Sigmoid colon (tissue), 7 donors: ENCODE data around the gene PRKAR2B. TPM values are rescaled to one million over a fixed set of nuclear protein-coding genes. Genes with fewer than 3 reads are reported as not detected.
A peak's percentile ranks its signal among the peaks of the same experiment; 100 is the strongest.

Experiments
- DNase-seq: peaks from one replicate; pipeline ENCODE4 v3.0.0-alpha.2; 2019
- H3K27ac ChIP-seq, 4 donors: fragments of 200-600 bp; sonication (generic); one replicate each; pipeline ENCODE4 v1.5.1; 2016 to 2019; ENCODE audit warnings: mild to moderate bottlenecking in 1 of 4
- H3K27me3 ChIP-seq, 3 donors: fragments of 200-600 bp; sonication (generic); one replicate each; pipeline ENCODE4 v1.5.1; 2019; ENCODE audit warnings: mild to moderate bottlenecking in 1 of 3
- H3K36me3 ChIP-seq, 4 donors: fragments of 200-600 bp; sonication (generic); one replicate each; pipeline ENCODE4 v1.5.1; 2016 to 2019
- H3K4me1 ChIP-seq, 4 donors: fragments of 200-600 bp; sonication (generic); one replicate each; pipeline ENCODE4 v1.5.1; 2017 to 2019
- H3K4me3 ChIP-seq, 4 donors: fragments of 200-600 bp; sonication (generic); one replicate each; pipeline ENCODE4 v1.5.1; 2017 to 2019; ENCODE audit warnings: mild to moderate bottlenecking in 2 of 4, moderate library complexity in 1 of 4
- H3K9me3 ChIP-seq, 4 donors: fragments of 200-600 bp in 3 of 4; sonication (generic) in 3 of 4; one replicate each; pipeline versions ENCODE4 v1.5.1 to v1.6.1; 2013 to 2019
- EP300 ChIP-seq, 4 donors: sonication (generic); formaldehyde crosslinking; IDR thresholded peaks; one replicate each; pipeline ENCODE4 v1.6.1; 2017; ENCODE audit warnings: antibody characterized with exemption in 4 of 4
- POLR2A ChIP-seq, 2 donors: fragments of 450-650 bp; IDR thresholded peaks; one replicate each; pipeline ENCODE4 v1.6.1; 2016; ENCODE audit warnings: antibody characterized with exemption in 2 of 2, mild to moderate bottlenecking in 2 of 2, moderate library complexity in 2 of 2
- POLR2AphosphoS5 ChIP-seq, 4 donors: sonication (generic); formaldehyde crosslinking; IDR thresholded peaks; one replicate each; pipeline ENCODE4 v1.6.1; 2017; ENCODE audit warnings: antibody characterized with exemption in 4 of 4
- WGBS, 2 donors: extraction: QIAGEN DNeasy Blood & Tissue Kit; methylation state at CpG; one replicate each; pipeline ENCODE4 v1.1.7; 2013; 5-methylcytosine and 5-hydroxymethylcytosine counted together
- intact Hi-C: fragments of 100-400 bp; cut with DNase I; formaldehyde crosslinking; loops from one replicate; pipeline ENCODE4 v1.15.1; 2023
- polyA plus RNA-seq, 3 donors: library from polyadenylated mRNA; stranded (reverse); fragments of 200-250 nt; gene quantifications; one replicate each; pipeline ENCODE4 v1.2.3, GENCODE V29; 2013
- total RNA-seq, 4 donors: library from RNA; depleted of rRNA; stranded (reverse); fragments of >200 nt; gene quantifications; one replicate each; pipeline ENCODE4 v1.1.0, GENCODE V29; 2016
- TF ChIP-seq, protein P1 (sequence below), 4 experiments: fragments of 450-650 bp in 3 of 4; fragments of 200-600 bp in 1 of 4; IDR thresholded peaks; one replicate each; pipeline ENCODE4 v1.5.1; 2016 to 2019; ENCODE audit warnings: antibody characterized with exemption in 4 of 4, mild to moderate bottlenecking in 3 of 4, moderate library complexity in 2 of 4
- donor health status: healthy with polysubstance abuse.
- donor health status: Bipolar disorder and iron deficiency.
- donor health status: healthy.

Gene PRKAR2B
- total and polyA plus RNA-seq, 7 donors: 8.1 to 40.0 (median 20.2) TPM

- H3K27ac ChIP-seq: no peak overlapping the region
- TF ChIP-seq EP300 (IDR thresholded peaks at IDR 0.05) (no peak), POLR2A (IDR thresholded peaks at IDR 0.05) (no peak), POLR2AphosphoS5 (IDR thresholded peaks at IDR 0.05) (no peak)
- TF ChIP-seq, protein P1, sequence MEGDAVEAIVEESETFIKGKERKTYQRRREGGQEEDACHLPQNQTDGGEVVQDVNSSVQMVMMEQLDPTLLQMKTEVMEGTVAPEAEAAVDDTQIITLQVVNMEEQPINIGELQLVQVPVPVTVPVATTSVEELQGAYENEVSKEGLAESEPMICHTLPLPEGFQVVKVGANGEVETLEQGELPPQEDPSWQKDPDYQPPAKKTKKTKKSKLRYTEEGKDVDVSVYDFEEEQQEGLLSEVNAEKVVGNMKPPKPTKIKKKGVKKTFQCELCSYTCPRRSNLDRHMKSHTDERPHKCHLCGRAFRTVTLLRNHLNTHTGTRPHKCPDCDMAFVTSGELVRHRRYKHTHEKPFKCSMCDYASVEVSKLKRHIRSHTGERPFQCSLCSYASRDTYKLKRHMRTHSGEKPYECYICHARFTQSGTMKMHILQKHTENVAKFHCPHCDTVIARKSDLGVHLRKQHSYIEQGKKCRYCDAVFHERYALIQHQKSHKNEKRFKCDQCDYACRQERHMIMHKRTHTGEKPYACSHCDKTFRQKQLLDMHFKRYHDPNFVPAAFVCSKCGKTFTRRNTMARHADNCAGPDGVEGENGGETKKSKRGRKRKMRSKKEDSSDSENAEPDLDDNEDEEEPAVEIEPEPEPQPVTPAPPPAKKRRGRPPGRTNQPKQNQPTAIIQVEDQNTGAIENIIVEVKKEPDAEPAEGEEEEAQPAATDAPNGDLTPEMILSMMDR (IDR thresholded peaks at IDR 0.05): no peak
- peaks cover 0 to 13% (median 0%) of the 10 kb centered on the region in 4 donors for H3K4me1 ChIP-seq
- peaks cover 8 to 94% (median 37%) of the 10 kb centered on the region in 4 donors for H3K36me3 ChIP-seq
- WGBS, 2 donors: 86 to 91% methylated on average over 10 of the region's 10 CpGs
- intact Hi-C loops: no loop called here
- H3K4me3 ChIP-seq: no peak overlapping the region
- no peaks in the 10 kb centered on the region for H3K27me3 ChIP-seq
- DNase-seq: no peak
- H3K9me3 ChIP-seq: no peaks in the 10 kb centered on the region
These were observed 152.5 kb downstream of the PRKAR2B start for GRCh38 chr7:107196834-107197610.

DNA sequence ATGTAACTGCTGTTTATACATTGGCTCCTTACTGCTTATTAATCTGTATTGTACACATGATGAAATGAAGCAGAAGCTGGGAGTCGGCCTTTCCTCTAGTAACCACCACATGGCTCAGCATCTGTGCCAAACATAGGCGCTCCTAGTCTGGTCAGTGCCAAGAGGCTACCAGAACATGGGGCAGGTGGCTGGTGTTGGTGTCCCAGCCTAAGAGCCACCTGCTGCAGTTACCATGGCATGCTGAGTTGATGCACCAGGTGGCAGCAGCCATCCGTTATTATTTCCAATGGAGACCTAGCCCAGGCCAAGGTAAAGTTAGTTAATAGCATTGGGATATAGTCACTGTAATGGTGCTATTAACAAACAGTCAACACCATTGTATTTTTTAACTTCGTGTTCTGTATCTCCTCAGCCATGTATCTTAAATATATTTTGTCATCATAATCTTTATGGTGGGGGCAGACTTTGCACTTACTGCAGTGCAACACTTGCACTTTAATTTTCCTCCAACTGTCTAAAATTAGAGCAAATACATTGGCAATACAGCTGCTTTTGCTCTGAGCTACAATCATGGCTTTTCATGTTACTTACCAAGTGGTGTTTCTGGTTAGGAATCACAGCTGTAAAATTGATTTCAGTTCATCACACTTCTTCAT is 157.4 kb downstream of the PRKAR2B start:
- no peak for DNase-seq
- Histone ChIP-seq H3K4me1 (peaks cover 0 to 13% (median 0%) of the 10 kb centered on the region in 4 donors), H3K27ac (no peak overlapping the region), H3K36me3 (peaks cover 5 to 99% (median 34%) of the 10 kb centered on the region in 4 donors), H3K27me3 (no peaks in the 10 kb centered on the region), H3K9me3 (no peaks in the 10 kb centered on the region), H3K4me3 (no peak overlapping the region)
- WGBS, 2 donors: 29 to 68% methylated on average over 4 of the region's 4 CpGs
- TF ChIP-seq EP300 (IDR thresholded peaks at IDR 0.05) (no peak), POLR2A (IDR thresholded peaks at IDR 0.05) (no peak), POLR2AphosphoS5 (IDR thresholded peaks at IDR 0.05) (no peak)
- TF ChIP-seq, protein P1 (IDR thresholded peaks at IDR 0.05): no peak
- intact Hi-C loops: no loop called here

DNA sequence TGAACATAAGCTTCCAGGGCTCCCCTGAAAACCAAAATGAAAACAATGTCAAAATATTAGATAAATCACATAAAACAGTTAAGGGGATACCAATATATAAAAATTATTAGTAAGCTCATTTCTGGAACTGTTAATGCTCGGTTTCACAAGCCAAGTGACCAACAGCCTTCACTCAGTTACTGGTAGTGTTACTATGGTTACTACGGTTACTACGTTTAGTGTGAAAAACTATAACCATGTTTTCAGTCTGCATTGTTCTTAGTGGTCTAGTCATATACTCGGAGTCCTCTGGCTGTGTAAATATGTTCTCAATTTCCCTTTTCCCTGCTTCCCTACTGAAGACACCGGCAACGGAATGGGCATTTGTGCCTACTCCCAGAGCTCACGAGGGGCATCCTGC is 159.1 kb downstream of the PRKAR2B start:
- intact Hi-C loops: no loop called here
- Histone ChIP-seq H3K27ac (no peak overlapping the region), H3K36me3 (peaks cover 5 to 91% (median 24%) of the 10 kb centered on the region in 4 donors), H3K9me3 (no peaks in the 10 kb centered on the region), H3K27me3 (no peaks in the 10 kb centered on the region), H3K4me3 (no peak overlapping the region), H3K4me1 (peaks cover 0 to 28% (median 10%) of the 10 kb centered on the region in 4 donors)
- TF ChIP-seq POLR2AphosphoS5 (IDR thresholded peaks at IDR 0.05) (peak in 1 of 4 donors; percentile 3), EP300 (IDR thresholded peaks at IDR 0.05) (no peak)
- WGBS, 2 donors: 91 to 94% methylated on average over 7 of the region's 7 CpGs
- no peak for DNase-seq

- Histone ChIP-seq H3K27me3 (no peaks in the 10 kb centered on the region), H3K9me3 (no peaks in the 10 kb centered on the region), H3K4me1 (peaks cover 0 to 23% (median 10%) of the 10 kb centered on the region in 4 donors), H3K36me3 (peaks cover 5 to 83% (median 20%) of the 10 kb centered on the region in 4 donors), H3K4me3 (no peak overlapping the region), H3K27ac (no peak overlapping the region)
- TF ChIP-seq POLR2AphosphoS5 (IDR thresholded peaks at IDR 0.05) (no peak), EP300 (IDR thresholded peaks at IDR 0.05) (no peak), POLR2A (IDR thresholded peaks at IDR 0.05) (no peak)
- TF ChIP-seq, protein P1 (IDR thresholded peaks at IDR 0.05): no peak
- intact Hi-C loops: no loop called here
- no peak for DNase-seq
- WGBS, 2 donors: 94 to 97% methylated on average over 6 of the region's 6 CpGs
These were observed 161.6 kb downstream of the PRKAR2B start for GRCh38 chr7:107206136-107206535.

DNA sequence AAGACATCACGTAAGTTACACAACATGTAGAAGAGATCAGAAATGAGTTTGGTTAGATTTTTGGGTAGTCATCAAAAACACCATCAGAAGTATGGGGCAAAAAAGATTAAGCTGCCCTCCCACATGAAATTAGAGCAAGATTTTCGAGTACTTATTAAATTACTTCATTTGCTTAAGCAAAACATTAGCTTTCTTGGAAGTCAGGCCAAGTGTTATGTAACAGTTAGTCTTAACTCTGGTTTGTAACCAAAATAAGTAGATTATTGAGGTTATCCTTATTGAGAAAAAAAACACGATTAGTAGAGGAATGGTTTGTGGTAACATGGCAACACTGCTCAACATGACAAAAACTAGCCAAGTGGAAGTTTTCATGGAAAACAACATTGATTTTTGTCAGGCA is 162.2 kb downstream of the PRKAR2B start:
- intact Hi-C loops: no loop called here
- 80 to 86% methylated on average over 3 of the region's 3 CpGs for WGBS, 2 donors
- H3K4me3 ChIP-seq: no peak overlapping the region
- H3K4me1 ChIP-seq: peaks cover 0 to 21% (median 10%) of the 10 kb centered on the region in 4 donors
- no peak for DNase-seq
- H3K27ac ChIP-seq: no peak overlapping the region
- no peaks in the 10 kb centered on the region for H3K27me3 ChIP-seq
- no peak for TF ChIP-seq EP300 (IDR thresholded peaks at IDR 0.05)
- TF ChIP-seq POLR2AphosphoS5 (IDR thresholded peaks at IDR 0.05): no peak
- TF ChIP-seq, protein P1 (IDR thresholded peaks at IDR 0.05): no peak
- TF ChIP-seq POLR2A (IDR thresholded peaks at IDR 0.05): no peak
- H3K9me3 ChIP-seq: no peaks in the 10 kb centered on the region
- peaks cover 5 to 77% (median 18%) of the 10 kb centered on the region in 4 donors for H3K36me3 ChIP-seq
